ENCODE data around the gene CYFIP1. TPM values are rescaled to one million over a fixed set of nuclear protein-coding genes. Genes with fewer than 3 reads are reported as not detected.

The CYFIP1 gene
- total RNA-seq, 3 donors from 2014 or later (not counting 1 experiment from before 2014, with no cell fraction given), result 6.4 to 9.2 (median 8.8) TPM

DNA sequence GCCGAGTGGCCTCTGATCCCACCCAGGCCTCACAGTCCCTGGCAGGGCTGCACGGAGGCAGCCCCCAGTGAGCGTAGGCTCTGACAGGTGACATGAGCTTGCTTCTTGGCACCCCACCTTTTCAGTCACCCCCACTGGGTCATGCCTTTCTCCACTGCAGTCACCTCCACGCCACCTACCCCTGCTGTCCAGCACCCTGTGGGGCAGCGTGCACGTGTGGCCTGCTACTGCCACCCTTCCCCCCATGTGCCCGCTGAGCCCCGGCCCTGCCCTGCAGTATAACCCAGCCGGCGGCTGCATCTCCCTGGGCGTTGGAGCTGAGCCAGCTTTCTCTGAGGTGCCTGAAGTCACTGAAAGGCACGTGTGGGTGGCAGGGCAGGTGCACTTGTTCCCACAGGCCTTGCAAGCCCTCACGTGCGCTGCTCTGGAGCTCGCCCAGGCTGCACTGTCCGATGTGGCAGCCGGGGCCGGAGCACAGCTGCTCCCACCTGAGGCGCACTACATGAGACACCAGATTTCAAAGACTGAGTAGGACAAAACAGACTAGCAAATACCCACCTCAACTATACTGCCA is 76.1 kb downstream of the CYFIP1 start:
- intact Hi-C loops (cut with micrococcal nuclease), result no loop called here
- WGBS (ENCODE audit: insufficient coverage), result 91% methylated on average over 19 of the region's 19 CpGs
- H3K36me3 ChIP-seq (ENCODE audit: control insufficient read depth, insufficient read depth, low read length), result no peaks in the 10 kb centered on the region
- no peak for ATAC-seq
- no peak overlapping the region for H3K27ac Mint-ChIP-seq
- no peak overlapping the region for H3K27ac ChIP-seq (ENCODE audit: low read length)
- no peaks in the 10 kb centered on the region for H3K9me3 ChIP-seq (ENCODE audit: control insufficient read depth, insufficient read depth, low read length)
- TF ChIP-seq, protein P1, sequence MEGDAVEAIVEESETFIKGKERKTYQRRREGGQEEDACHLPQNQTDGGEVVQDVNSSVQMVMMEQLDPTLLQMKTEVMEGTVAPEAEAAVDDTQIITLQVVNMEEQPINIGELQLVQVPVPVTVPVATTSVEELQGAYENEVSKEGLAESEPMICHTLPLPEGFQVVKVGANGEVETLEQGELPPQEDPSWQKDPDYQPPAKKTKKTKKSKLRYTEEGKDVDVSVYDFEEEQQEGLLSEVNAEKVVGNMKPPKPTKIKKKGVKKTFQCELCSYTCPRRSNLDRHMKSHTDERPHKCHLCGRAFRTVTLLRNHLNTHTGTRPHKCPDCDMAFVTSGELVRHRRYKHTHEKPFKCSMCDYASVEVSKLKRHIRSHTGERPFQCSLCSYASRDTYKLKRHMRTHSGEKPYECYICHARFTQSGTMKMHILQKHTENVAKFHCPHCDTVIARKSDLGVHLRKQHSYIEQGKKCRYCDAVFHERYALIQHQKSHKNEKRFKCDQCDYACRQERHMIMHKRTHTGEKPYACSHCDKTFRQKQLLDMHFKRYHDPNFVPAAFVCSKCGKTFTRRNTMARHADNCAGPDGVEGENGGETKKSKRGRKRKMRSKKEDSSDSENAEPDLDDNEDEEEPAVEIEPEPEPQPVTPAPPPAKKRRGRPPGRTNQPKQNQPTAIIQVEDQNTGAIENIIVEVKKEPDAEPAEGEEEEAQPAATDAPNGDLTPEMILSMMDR (IDR thresholded peaks at IDR 0.05), result no peak
- H3K27me3 ChIP-seq (ENCODE audit: control insufficient read depth, insufficient read depth, low read length), result no peaks in the 10 kb centered on the region
- H3K36me3 Mint-ChIP-seq, result no peaks in the 10 kb centered on the region
- no peak overlapping the region for H3K4me3 ChIP-seq (ENCODE audit: low read length)
- H3K9me3 Mint-ChIP-seq, result no peaks in the 10 kb centered on the region
- H3K27me3 Mint-ChIP-seq (ENCODE audit: low read depth in 2 of 2), result no peaks in the 10 kb centered on the region
- H3K4me1 ChIP-seq (ENCODE audit: control insufficient read depth, insufficient read depth, low read length), result no peaks in the 10 kb centered on the region
- no peak overlapping the region for H3K4me3 Mint-ChIP-seq
- no peaks in the 10 kb centered on the region for H3K4me1 Mint-ChIP-seq
- no peak for DNase-seq

DNA sequence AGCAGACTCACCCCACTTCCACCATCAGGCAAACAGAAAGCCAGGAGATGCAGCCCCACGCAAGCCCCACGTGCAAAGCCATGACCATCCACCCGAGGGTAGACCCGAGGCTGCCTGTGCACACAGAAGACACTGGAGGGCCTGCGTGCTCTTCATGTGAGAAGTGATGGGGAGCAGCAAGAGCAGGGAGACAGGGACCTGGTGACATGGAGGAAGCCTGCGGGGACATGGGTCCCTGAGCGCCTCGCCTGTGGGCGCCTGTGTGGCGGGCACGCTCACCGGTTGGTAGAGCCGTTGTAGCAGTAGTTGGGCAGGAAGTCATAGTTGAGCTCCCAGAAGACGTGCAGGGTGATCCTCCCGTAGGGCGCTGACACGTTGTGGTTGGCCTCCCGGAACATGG is 76.7 kb downstream of the CYFIP1 start:
- Mint-ChIP-seq H3K4me1 (no peaks in the 10 kb centered on the region), H3K27ac (no peak overlapping the region), H3K27me3 (ENCODE audit: low read depth in 2 of 2) (no peaks in the 10 kb centered on the region), H3K36me3 (no peaks in the 10 kb centered on the region), H3K4me3 (no peak overlapping the region), H3K9me3 (no peaks in the 10 kb centered on the region)
- intact Hi-C loops (cut with micrococcal nuclease), result no loop called here
- Histone ChIP-seq H3K36me3 (ENCODE audit: control insufficient read depth, insufficient read depth, low read length) (no peaks in the 10 kb centered on the region), H3K4me3 (ENCODE audit: low read length) (no peak overlapping the region), H3K4me1 (ENCODE audit: control insufficient read depth, insufficient read depth, low read length) (no peaks in the 10 kb centered on the region), H3K27ac (ENCODE audit: low read length) (no peak overlapping the region), H3K27me3 (ENCODE audit: control insufficient read depth, insufficient read depth, low read length) (no peaks in the 10 kb centered on the region), H3K9me3 (ENCODE audit: control insufficient read depth, insufficient read depth, low read length) (no peaks in the 10 kb centered on the region)
- DNase-seq, result no peak
- no peak for ATAC-seq
- TF ChIP-seq, protein P1 (IDR thresholded peaks at IDR 0.05), result no peak
- 91% methylated on average over 18 of the region's 18 CpGs for WGBS (ENCODE audit: insufficient coverage)

DNA sequence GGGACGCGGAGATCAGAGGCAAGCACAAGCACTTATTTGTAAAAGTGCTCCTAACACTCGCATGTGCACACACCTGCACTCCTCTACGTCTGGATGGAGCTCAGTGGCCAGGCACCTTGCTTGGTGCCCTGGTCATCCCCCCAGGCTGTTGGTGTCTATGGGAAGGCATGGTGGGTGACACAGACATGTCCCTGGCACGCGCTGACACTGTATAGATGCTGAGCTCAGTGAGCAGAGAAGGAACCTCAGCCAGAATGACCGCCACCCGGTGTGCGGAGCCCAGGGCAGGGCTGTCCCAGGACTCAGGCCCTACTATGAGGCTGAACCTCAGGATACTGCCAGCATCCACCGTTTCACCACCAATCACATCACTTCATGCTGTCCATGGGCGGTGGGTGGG is 77.2 kb downstream of the CYFIP1 start:
- H3K36me3 Mint-ChIP-seq, result no peaks in the 10 kb centered on the region
- intact Hi-C loops (cut with micrococcal nuclease), result no loop called here
- H3K4me3 Mint-ChIP-seq, result no peak overlapping the region
- Histone ChIP-seq H3K36me3 (ENCODE audit: control insufficient read depth, insufficient read depth, low read length) (no peaks in the 10 kb centered on the region), H3K4me3 (ENCODE audit: low read length) (no peak overlapping the region), H3K27ac (ENCODE audit: low read length) (no peak overlapping the region), H3K9me3 (ENCODE audit: control insufficient read depth, insufficient read depth, low read length) (no peaks in the 10 kb centered on the region), H3K27me3 (ENCODE audit: control insufficient read depth, insufficient read depth, low read length) (no peaks in the 10 kb centered on the region), H3K4me1 (ENCODE audit: control insufficient read depth, insufficient read depth, low read length) (no peaks in the 10 kb centered on the region)
- 92% methylated on average over 11 of the region's 11 CpGs for WGBS (ENCODE audit: insufficient coverage)
- no peaks in the 10 kb centered on the region for H3K9me3 Mint-ChIP-seq
- ATAC-seq (no peak), DNase-seq (no peak)
- TF ChIP-seq, protein P1 (IDR thresholded peaks at IDR 0.05), result no peak
- H3K4me1 Mint-ChIP-seq, result no peaks in the 10 kb centered on the region
- H3K27me3 Mint-ChIP-seq (ENCODE audit: low read depth in 2 of 2), result no peaks in the 10 kb centered on the region
- H3K27ac Mint-ChIP-seq, result no peak overlapping the region

- Histone ChIP-seq H3K4me1 (ENCODE audit: control insufficient read depth, insufficient read depth, low read length) (no peaks in the 10 kb centered on the region), H3K4me3 (ENCODE audit: low read length) (no peak overlapping the region), H3K27ac (ENCODE audit: low read length) (no peak overlapping the region), H3K27me3 (ENCODE audit: control insufficient read depth, insufficient read depth, low read length) (no peaks in the 10 kb centered on the region), H3K9me3 (ENCODE audit: control insufficient read depth, insufficient read depth, low read length) (no peaks in the 10 kb centered on the region), H3K36me3 (ENCODE audit: control insufficient read depth, insufficient read depth, low read length) (no peaks in the 10 kb centered on the region)
- no peaks in the 10 kb centered on the region for H3K9me3 Mint-ChIP-seq
- H3K27me3 Mint-ChIP-seq (ENCODE audit: low read depth in 2 of 2), result no peaks in the 10 kb centered on the region
- TF ChIP-seq, protein P1 (IDR thresholded peaks at IDR 0.05), result no peak
- no peaks in the 10 kb centered on the region for H3K36me3 Mint-ChIP-seq
- WGBS (ENCODE audit: insufficient coverage), result 78% methylated on average over 12 of the region's 12 CpGs
- DNase-seq, result no peak
- no peak overlapping the region for H3K27ac Mint-ChIP-seq
- intact Hi-C loops (cut with micrococcal nuclease), result no loop called here
- H3K4me3 Mint-ChIP-seq, result no peak overlapping the region
- no peak for ATAC-seq
- no peaks in the 10 kb centered on the region for H3K4me1 Mint-ChIP-seq
Observed at GRCh38 chr15:22902578-22902977, 77.6 kb downstream of the CYFIP1 start.

All from natural killer cell (primary cell).